Measurements from ENCODE around the gene OAS3.

GRCh38 chr12:112986291-112986800, 48.1 kb downstream of the OAS3 start:
- TF ChIP-seq ATF6 (CRISPR knock-in tag; IDR thresholded peaks at IDR 0.05) (no peak), CREM (CRISPR knock-in tag; IDR thresholded peaks at IDR 0.05) (no peak), SP1 (CRISPR knock-in tag; conservative IDR thresholded peaks at IDR 0.05) (no peak), CTCF (IDR thresholded peaks at IDR 0.05) (no peak), ERG (CRISPR knock-in tag; IDR thresholded peaks at IDR 0.05) (no peak), AFF4 (CRISPR knock-in tag; IDR thresholded peaks at IDR 0.05; ENCODE audit: borderline replicate concordance) (no peak), IRF1 (CRISPR knock-in tag; IDR thresholded peaks at IDR 0.05) (no peak), NFYB (CRISPR knock-in tag; conservative IDR thresholded peaks at IDR 0.05; ENCODE audit: low read depth) (no peak), JAZF1 (CRISPR knock-in tag; IDR thresholded peaks at IDR 0.05) (no peak), ZNF263 (CRISPR knock-in tag; IDR thresholded peaks at IDR 0.05; ENCODE audit: low read depth) (no peak), FOXJ3 (CRISPR knock-in tag; IDR thresholded peaks at IDR 0.05; ENCODE audit: borderline replicate concordance) (no peak), E2F1 (CRISPR knock-in tag; IDR thresholded peaks at IDR 0.05) (no peak)

Data from WTC11 (cell line).